ENCODE measurements around the gene APCDD1.

The APCDD1 gene

GRCh38 chr18:10453806-10454680, at the start of gene APCDD1:
Gene APCDD1, plus strand, starts transcription at chr18:10454635. Its CDS starts 347 bp downstream, at chr18:10454982.
- no peak for FAIRE-seq

GRCh38 chr18:10405014-10405493, 49.4 kb upstream of the APCDD1 start:
- FAIRE-seq: no peak

- no peak for FAIRE-seq
Observed at GRCh38 chr18:10405816-10406663, 48.4 kb upstream of the APCDD1 start.

- no peak for FAIRE-seq
Observed at GRCh38 chr18:10408131-10408530, 46.3 kb upstream of the APCDD1 start.

GRCh38 chr18:10409041-10409440, 45.4 kb upstream of the APCDD1 start:
- FAIRE-seq: no peak

- no peak for FAIRE-seq
Observed at GRCh38 chr18:10410472-10411308, 43.7 kb upstream of the APCDD1 start.

- no peak for FAIRE-seq
Observed at GRCh38 chr18:10412933-10413332, 41.5 kb upstream of the APCDD1 start.

- no peak for FAIRE-seq
Observed at GRCh38 chr18:10413722-10414121, 40.7 kb upstream of the APCDD1 start.

GRCh38 chr18:10414293-10414842, 40.1 kb upstream of the APCDD1 start:
- FAIRE-seq: no peak

- FAIRE-seq: no peak
Observed at GRCh38 chr18:10416065-10416464, 38.4 kb upstream of the APCDD1 start.

- FAIRE-seq: no peak
Observed at GRCh38 chr18:10417191-10417590, 37.2 kb upstream of the APCDD1 start.

GRCh38 chr18:10417664-10418063, 36.8 kb upstream of the APCDD1 start:
- no peak for FAIRE-seq

GRCh38 chr18:10418836-10419235, 35.6 kb upstream of the APCDD1 start:
- no peak for FAIRE-seq

GRCh38 chr18:10419420-10420103, 34.9 kb upstream of the APCDD1 start:
- FAIRE-seq: no peak

GRCh38 chr18:10420561-10421352, 33.7 kb upstream of the APCDD1 start:
- no peak for FAIRE-seq

- FAIRE-seq: no peak
Observed at GRCh38 chr18:10421859-10422258, 32.6 kb upstream of the APCDD1 start.

- no peak for FAIRE-seq
Observed at GRCh38 chr18:10422731-10423130, 31.7 kb upstream of the APCDD1 start.

GRCh38 chr18:10424585-10425307, 29.7 kb upstream of the APCDD1 start:
- FAIRE-seq: no peak

GRCh38 chr18:10430677-10431076, 23.8 kb upstream of the APCDD1 start:
- FAIRE-seq: no peak

- FAIRE-seq: no peak
Observed at GRCh38 chr18:10431680-10432079, 22.8 kb upstream of the APCDD1 start.

All from A204.1 (cell line).